ENCODE measurements around the gene ZNF664. TPM values are rescaled to one million over a fixed set of nuclear protein-coding genes. Genes with fewer than 3 reads are reported as not detected.
A peak's percentile ranks its signal among the peaks of the same experiment; 100 is the strongest.

ZNF664 gene
- total RNA-seq, 1 donor from 2014 or later: 27.7 TPM

GRCh38 chr12:123971770-123972456 lies 1.1 kb upstream of the ZNF664 start:
- TF ChIP-seq CTCF (IDR thresholded peaks at IDR 0.05): no peak
- peaks cover 0 to 5% of the 10 kb centered on the region in 2 donors for H3K36me3 ChIP-seq
- no peak for DNase-seq (ENCODE audit: low spot score in 2 of 2)
- peaks cover 4 to 25% of the 10 kb centered on the region in 2 donors for H3K4me1 ChIP-seq
- intact Hi-C loops (cut with DNase I): loop anchor here (1.0 to 5.0 kb wide), 5 partner anchors 30 to 1745 kb away; partner anchors contain the start of genes ATP6V0A2, DIABLO and NCOR2
- no peaks in the 10 kb centered on the region for H3K27me3 ChIP-seq
- peak overlapping the region; percentile 72 to 91 for H3K4me3 ChIP-seq
- H3K9me3 ChIP-seq: no peaks in the 10 kb centered on the region
- peak overlapping the region; percentile 97 for H3K27ac ChIP-seq

- intact Hi-C loops (cut with DNase I): loop anchor here (2.0 to 5.0 kb wide), 4 partner anchors 216 to 1746 kb away; partner anchors contain the start of genes ATP6V0A2, DIABLO and NCOR2
- H3K9me3 ChIP-seq: no peaks in the 10 kb centered on the region
- H3K4me3 ChIP-seq: peak overlapping the region; percentile 72 to 91
- peaks cover 4 to 22% of the 10 kb centered on the region in 2 donors for H3K4me1 ChIP-seq
- H3K36me3 ChIP-seq: peaks cover 0 to 1% of the 10 kb centered on the region in 2 donors
- peak overlapping the region; percentile 66 to 97 for H3K27ac ChIP-seq
- TF ChIP-seq CTCF (IDR thresholded peaks at IDR 0.05): no peak
- DNase-seq (ENCODE audit: low spot score in 2 of 2): peak in 1 of 2 donors; percentile 67
- no peaks in the 10 kb centered on the region for H3K27me3 ChIP-seq
Observed at GRCh38 chr12:123973552-123974341, 732 bp downstream of the ZNF664 start.

GRCh38 chr12:123976227-123976826 lies 3.3 kb downstream of the ZNF664 start:
- Histone ChIP-seq H3K27me3 (no peaks in the 10 kb centered on the region), H3K27ac (no peak overlapping the region), H3K9me3 (no peaks in the 10 kb centered on the region), H3K4me3 (no peak overlapping the region), H3K36me3 (peaks cover 0 to 2% of the 10 kb centered on the region in 2 donors), H3K4me1 (peaks cover 0 to 9% of the 10 kb centered on the region in 2 donors)
- no peak for TF ChIP-seq CTCF (IDR thresholded peaks at IDR 0.05)
- intact Hi-C loops (cut with DNase I): no loop called here
- no peak for DNase-seq (ENCODE audit: low spot score in 2 of 2)

- no peaks in the 10 kb centered on the region for H3K27me3 ChIP-seq
- H3K9me3 ChIP-seq: no peaks in the 10 kb centered on the region
- no peak for TF ChIP-seq CTCF (IDR thresholded peaks at IDR 0.05)
- peaks cover 0 to 2% of the 10 kb centered on the region in 2 donors for H3K4me1 ChIP-seq
- intact Hi-C loops (cut with DNase I): no loop called here
- no peak overlapping the region for H3K27ac ChIP-seq
- DNase-seq (ENCODE audit: low spot score in 2 of 2): no peak
- no peak overlapping the region for H3K4me3 ChIP-seq
- peaks cover 0 to 2% of the 10 kb centered on the region in 2 donors for H3K36me3 ChIP-seq
Observed at GRCh38 chr12:123979566-123979965, 6.6 kb downstream of the ZNF664 start.

GRCh38 chr12:123982269-123982668 lies 9.3 kb downstream of the ZNF664 start:
- H3K4me1 ChIP-seq: no peaks in the 10 kb centered on the region
- no peak for DNase-seq (ENCODE audit: low spot score in 2 of 2)
- intact Hi-C loops (cut with DNase I): no loop called here
- H3K27me3 ChIP-seq: no peaks in the 10 kb centered on the region
- TF ChIP-seq CTCF (IDR thresholded peaks at IDR 0.05): no peak
- H3K9me3 ChIP-seq: no peaks in the 10 kb centered on the region
- no peak overlapping the region for H3K27ac ChIP-seq
- peaks cover 0 to 2% of the 10 kb centered on the region in 2 donors for H3K36me3 ChIP-seq
- H3K4me3 ChIP-seq: no peak overlapping the region

Measured in ascending aorta (tissue), 2 donors.